ENCODE data around the gene AGPAT2.
"Not testable (repeated sequence)": the region's sequence is repeated elsewhere in the genome, so short reads cannot be mapped to it uniquely, and the experiment has no call there.

AGPAT2 gene

GRCh38 chr9:136645352-136645902 lies 41.8 kb downstream of the AGPAT2 start:
- DNase-seq (ENCODE audit: low read depth): no peak

- DNase-seq (ENCODE audit: low read depth): peak; percentile 38
Measured at GRCh38 chr9:136644593-136645351, 42.5 kb downstream of the AGPAT2 start.

- no peak for DNase-seq (ENCODE audit: low read depth)
Measured at GRCh38 chr9:136644343-136644592, 43.0 kb downstream of the AGPAT2 start.

- no peak for DNase-seq (ENCODE audit: low read depth)
Measured at GRCh38 chr9:136643596-136644342, 43.5 kb downstream of the AGPAT2 start.

- DNase-seq (ENCODE audit: low read depth): peak; percentile 27
Measured at GRCh38 chr9:136642439-136642921, 44.8 kb downstream of the AGPAT2 start.

GRCh38 chr9:136640171-136641111 lies 46.8 kb downstream of the AGPAT2 start:
- no peak for DNase-seq (ENCODE audit: low read depth)

GRCh38 chr9:136634904-136635303 lies 52.4 kb downstream of the AGPAT2 start:
- DNase-seq (ENCODE audit: low read depth): no peak

- not testable (repeated sequence) for DNase-seq (ENCODE audit: low read depth)
Measured at GRCh38 chr9:136632491-136633106, 54.7 kb downstream of the AGPAT2 start.

GRCh38 chr9:136632072-136632471 lies 55.2 kb downstream of the AGPAT2 start:
- not testable (repeated sequence) for DNase-seq (ENCODE audit: low read depth)

- peak; percentile 73 for DNase-seq (ENCODE audit: low read depth)
Measured at GRCh38 chr9:136631038-136632000, 55.9 kb downstream of the AGPAT2 start.

GRCh38 chr9:136630662-136630992 lies 56.6 kb downstream of the AGPAT2 start:
- DNase-seq (ENCODE audit: low read depth): no peak

- peak; percentile 39 for DNase-seq (ENCODE audit: low read depth)
Measured at GRCh38 chr9:136629879-136630661, 57.2 kb downstream of the AGPAT2 start.

GRCh38 chr9:136629001-136629878 lies 58.0 kb downstream of the AGPAT2 start:
- DNase-seq (ENCODE audit: low read depth): no peak

- no peak for DNase-seq (ENCODE audit: low read depth)
Measured at GRCh38 chr9:136628268-136628667, 59.0 kb downstream of the AGPAT2 start.

GRCh38 chr9:136627703-136628102 lies 59.6 kb downstream of the AGPAT2 start:
- no peak for DNase-seq (ENCODE audit: low read depth)

- DNase-seq (ENCODE audit: low read depth): no peak
Measured at GRCh38 chr9:136626740-136627642, 60.3 kb downstream of the AGPAT2 start.

- DNase-seq (ENCODE audit: low read depth): no peak
Measured at GRCh38 chr9:136626066-136626725, 61.1 kb downstream of the AGPAT2 start.
